Measurements from ENCODE around the gene IRF9.
"Not testable (repeated sequence)": the region's sequence is repeated elsewhere in the genome, so short reads cannot be mapped to it uniquely, and the experiment has no call there.

IRF9 gene

GRCh38 chr14:24196071-24197055, 35.3 kb downstream of the IRF9 start:
- DNase-seq, result peak; percentile 57

GRCh38 chr14:24197056-24197450, 36.0 kb downstream of the IRF9 start:
- no peak for DNase-seq

GRCh38 chr14:24198814-24199524, 37.9 kb downstream of the IRF9 start:
- no peak for DNase-seq

DNA sequence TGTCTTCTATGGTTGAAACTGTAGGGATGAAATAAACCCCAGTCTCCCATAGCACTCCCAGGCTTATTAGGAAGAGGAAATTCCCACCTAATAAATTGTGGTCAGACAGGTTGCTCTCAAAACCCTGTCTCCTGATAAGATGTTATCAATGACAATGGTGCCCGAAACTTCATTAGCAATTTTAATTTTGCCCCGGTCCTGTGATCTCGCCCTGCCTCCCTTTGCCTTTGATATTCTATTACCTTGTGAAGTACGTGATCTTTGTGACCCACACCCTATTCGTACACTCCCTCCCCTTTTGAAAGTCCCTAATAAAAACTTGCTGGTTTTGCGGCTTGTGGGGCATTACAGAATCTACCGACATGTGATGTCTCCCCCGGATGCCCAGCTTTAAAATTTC, 41.5 kb downstream of the IRF9 start:
- DNase-seq, result not testable (repeated sequence)

- not testable (repeated sequence) for DNase-seq
Observed at GRCh38 chr14:24203249-24203886, 42.3 kb downstream of the IRF9 start.

GRCh38 chr14:24204163-24205146, 43.4 kb downstream of the IRF9 start:
- DNase-seq, result no peak

- DNase-seq, result no peak
Observed at GRCh38 chr14:24206260-24207103, 45.4 kb downstream of the IRF9 start.

GRCh38 chr14:24207104-24207551, 46.1 kb downstream of the IRF9 start:
- no peak for DNase-seq

DNA sequence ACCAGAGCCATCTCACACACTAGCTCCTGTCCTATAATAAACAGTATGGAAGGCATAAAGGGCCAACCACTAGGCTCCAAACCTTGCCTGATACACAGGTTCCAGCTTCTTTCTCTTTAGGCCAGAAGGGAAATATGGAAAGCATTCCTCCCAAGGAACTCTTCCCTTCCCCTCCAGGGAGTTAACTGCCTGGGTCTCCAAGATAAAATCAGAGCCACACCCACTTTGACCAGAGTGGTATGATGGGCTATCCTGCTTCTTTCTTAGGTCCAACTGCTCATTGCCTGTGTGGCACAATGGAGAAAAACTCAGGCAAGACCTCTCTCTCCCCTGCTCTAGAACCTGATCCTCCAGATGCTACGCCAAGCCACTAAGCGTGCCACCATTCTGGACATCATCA, 46.6 kb downstream of the IRF9 start:
- DNase-seq, result no peak

DNA sequence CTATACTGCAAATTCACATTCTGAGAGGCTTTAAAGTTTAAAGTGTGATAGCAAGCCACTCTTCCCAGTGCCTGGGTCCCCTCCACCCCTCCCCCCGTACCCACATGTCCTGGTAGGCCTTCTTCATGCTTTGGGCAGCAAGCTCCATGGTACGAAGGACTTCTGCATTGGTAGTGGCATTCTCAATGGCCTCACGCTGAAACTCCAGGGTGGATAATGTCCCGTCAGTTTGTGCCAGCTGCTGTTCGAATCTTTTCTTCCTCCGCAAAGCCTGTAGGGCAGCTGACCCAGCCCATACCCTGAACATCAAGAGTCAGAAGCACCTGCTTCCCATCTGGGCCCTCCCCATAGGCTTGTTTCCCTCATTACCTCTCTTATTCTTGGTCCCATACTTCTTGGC, 50.2 kb downstream of the IRF9 start:
- no peak for DNase-seq

DNA sequence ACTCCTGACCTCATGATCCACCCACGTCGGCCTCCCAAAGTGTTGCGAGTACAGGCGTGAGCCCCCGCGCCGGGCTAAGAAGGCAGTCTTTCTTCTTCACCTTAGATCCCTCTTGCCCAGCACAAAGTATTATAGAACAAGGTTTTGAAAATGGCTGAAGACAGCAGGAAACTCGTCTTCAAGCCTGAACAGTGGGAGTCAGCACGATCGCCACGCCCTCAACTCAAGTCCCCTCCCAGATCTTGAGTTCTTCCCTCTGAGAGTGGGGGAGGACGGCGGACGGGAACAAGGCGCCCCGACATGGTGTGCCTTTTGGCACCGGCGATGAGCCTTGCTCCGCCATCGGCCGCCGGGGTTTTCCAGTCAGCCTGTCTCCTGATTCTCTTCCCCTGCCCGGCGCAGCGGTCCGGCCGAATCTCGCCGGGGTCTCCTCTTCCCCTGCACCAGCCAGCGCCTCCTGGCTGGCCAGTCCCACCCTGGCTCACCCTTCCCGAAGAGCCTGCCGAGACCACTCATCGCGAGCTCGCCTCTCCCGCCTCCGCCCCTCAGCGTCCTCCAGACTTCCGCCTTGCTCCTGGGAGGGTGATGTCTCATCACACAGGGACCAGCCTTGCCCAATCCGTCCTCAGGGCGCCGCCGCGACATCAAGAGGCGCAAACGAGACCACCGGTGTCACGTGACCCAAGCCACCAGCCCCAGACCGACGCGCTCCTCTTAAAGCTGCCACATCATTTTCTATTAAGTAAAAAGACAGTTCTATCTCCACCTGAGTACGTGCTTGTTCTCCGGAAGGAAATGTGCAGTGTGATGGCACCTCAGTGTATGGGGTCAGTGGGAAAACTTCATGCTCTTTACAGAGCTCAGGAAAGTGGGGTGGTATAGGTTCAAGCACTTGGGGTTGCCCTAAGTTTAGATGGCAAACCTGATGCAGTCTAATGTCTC, 52.1 kb downstream of the IRF9 start, which contains the start of gene CHMP4A:
Gene CHMP4A, minus strand, starts transcription at position 565 of the 942 bp plus-strand sequence. Its CDS starts 49 bp downstream, at position 516.
- DNase-seq, result peak; percentile 97

DNA sequence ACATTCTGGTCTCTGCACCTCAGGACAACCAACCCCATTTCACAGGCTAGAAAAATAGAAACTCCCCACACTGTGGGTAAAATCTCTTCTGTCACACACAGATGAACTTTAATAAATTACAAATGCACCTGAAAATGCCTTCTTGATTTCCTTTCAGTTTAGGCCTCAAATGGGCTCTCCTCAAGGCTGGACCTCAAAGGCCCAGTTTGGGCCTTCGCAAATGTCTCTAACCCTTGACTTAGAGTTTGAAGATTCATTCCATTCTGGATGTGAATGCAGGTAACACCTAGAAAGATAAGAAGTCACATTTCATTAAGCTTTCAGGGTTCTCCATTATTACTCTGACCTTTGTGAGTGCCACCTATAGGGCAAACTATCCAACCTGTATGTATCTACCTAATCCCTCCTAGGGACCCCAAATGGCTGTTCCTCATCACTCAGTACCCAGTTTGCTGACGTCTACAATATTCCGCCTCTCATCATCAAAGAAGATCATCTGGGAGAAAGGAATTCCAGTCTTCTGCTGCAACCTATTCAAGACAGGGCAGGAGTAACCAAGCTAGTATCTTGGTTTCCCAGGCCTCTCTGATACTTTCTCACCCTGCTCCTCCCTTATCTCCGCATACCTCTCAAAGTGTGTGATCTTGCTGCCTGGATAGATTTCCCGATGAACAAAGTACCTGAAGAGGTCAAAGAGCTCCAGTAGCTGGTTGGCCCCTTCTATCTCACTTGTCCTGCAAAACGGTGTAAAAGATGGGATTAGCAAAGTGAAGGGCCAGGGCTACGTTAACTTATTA, 53.0 kb downstream of the IRF9 start:
- DNase-seq, result no peak

DNA sequence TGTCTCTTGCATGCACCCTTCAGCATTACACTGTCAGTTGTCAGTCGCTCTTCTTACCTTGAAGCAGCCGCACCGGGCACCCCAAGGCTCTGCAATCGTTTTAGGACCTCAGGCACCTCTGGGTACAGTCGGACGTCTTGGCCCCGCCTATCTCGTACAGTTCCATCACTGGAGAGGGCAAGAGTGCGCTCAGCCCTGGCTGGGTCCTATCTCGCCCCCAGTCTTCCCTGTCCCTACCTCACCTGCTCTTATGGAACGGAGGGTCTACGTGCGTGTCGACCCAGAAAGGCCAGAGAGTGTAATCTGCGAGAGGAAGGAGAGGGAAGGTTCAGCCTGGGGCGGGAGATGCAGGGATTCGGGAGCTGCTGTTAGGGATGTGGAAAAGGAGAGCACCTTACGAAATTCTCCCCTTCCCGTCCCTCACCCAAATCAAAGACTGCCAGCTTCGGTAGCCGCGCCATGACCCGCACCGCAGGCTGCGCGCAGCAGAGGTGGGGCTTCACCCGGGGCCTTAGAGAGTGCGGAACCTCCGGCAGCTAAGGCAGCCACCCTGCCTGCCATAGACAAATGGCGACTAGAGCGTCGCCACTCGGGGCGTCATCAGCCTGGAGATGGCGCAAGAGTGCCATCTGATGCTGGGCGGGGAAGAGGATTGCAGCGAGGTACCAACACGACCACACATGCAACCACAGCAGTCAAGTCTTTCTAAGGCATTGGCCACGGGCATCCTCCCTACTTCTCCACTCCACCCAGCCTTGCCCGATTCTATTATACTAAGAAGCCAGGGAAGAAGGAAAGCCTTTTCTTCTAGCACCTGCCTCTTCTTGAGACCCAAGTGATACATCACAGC, 54.7 kb downstream of the IRF9 start, which contains the start of gene MDP1:
Gene MDP1, minus strand, starts transcription at position 572 of the 850 bp plus-strand sequence. Its CDS starts 111 bp downstream, at position 461.
- DNase-seq, result peak; percentile 80
